Measurements from ENCODE around the gene HLCS.
A peak's percentile ranks its signal among the peaks of the same experiment; 100 is the strongest.

Gene HLCS

GRCh38 chr21:36966821-36967768, 626 bp upstream of the HLCS start:
- H3K27ac ChIP-seq (ENCODE audit: extremely low read depth, low read depth, low read length): peak overlapping the region; percentile 63
- peak overlapping the region; percentile 80 for H3K4me3 ChIP-seq (ENCODE audit: low read depth, low read length)
- peaks cover 8% of the 10 kb centered on the region; the same call in 1 of the 2 replicates for H3K4me1 ChIP-seq (ENCODE audit: control insufficient read depth, insufficient read depth, low read length)
- H3K9me3 ChIP-seq (ENCODE audit: control insufficient read depth, insufficient read depth, low read depth, low read length): no peaks in the 10 kb centered on the region
- ChIA-PET CTCF (interaction anchor here (0.5 to 5.2 kb wide), 8 partner anchors 9 to 150 kb away, joined by 3 to 48 read pairs (median 4); no protein-coding TSS in a partner anchor), POLR2A (interaction anchor here (0.9 to 3.1 kb wide), 6 partner anchors 9 to 26 kb away, joined by 3 to 14 read pairs (median 6); no protein-coding TSS in a partner anchor)
- H3K36me3 ChIP-seq (ENCODE audit: control insufficient read depth in 2 of 2, insufficient read depth in 1 of 2, low read length in 2 of 2): no peaks in the 10 kb centered on the region; a peak in 1 of 3 replicates
- TF ChIP-seq, protein P1, sequence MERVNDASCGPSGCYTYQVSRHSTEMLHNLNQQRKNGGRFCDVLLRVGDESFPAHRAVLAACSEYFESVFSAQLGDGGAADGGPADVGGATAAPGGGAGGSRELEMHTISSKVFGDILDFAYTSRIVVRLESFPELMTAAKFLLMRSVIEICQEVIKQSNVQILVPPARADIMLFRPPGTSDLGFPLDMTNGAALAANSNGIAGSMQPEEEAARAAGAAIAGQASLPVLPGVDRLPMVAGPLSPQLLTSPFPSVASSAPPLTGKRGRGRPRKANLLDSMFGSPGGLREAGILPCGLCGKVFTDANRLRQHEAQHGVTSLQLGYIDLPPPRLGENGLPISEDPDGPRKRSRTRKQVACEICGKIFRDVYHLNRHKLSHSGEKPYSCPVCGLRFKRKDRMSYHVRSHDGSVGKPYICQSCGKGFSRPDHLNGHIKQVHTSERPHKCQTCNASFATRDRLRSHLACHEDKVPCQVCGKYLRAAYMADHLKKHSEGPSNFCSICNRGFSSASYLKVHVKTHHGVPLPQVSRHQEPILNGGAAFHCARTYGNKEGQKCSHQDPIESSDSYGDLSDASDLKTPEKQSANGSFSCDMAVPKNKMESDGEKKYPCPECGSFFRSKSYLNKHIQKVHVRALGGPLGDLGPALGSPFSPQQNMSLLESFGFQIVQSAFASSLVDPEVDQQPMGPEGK (tag by site-specific recombination; IDR thresholded peaks at IDR 0.05): peak; percentile 78
- TF ChIP-seq ZNF449 (tag by site-specific recombination; IDR thresholded peaks at IDR 0.05): peak; percentile 37; the same call in 1 of the 2 replicates
- TF ChIP-seq, protein P2, sequence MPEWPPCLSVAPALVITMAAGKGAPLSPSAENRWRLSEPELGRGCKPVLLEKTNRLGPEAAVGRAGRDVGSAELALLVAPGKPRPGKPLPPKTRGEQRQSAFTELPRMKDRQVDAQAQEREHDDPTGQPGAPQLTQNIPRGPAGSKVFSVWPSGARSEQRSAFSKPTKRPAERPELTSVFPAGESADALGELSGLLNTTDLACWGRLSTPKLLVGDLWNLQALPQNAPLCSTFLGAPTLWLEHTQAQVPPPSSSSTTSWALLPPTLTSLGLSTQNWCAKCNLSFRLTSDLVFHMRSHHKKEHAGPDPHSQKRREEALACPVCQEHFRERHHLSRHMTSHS (tag by site-specific recombination; IDR thresholded peaks at IDR 0.05): no peak
- peak; percentile 65 for TF ChIP-seq ZNF600 (tag by site-specific recombination; IDR thresholded peaks at IDR 0.05)
- TF ChIP-seq GLI2 (tag by site-specific recombination; IDR thresholded peaks at IDR 0.05; ENCODE audit: borderline replicate concordance, low read depth): no peak
- no peak for TF ChIP-seq ZNF843 (tag by site-specific recombination; IDR thresholded peaks at IDR 0.05)
- peak; percentile 71 for TF ChIP-seq ZNF341 (tag by site-specific recombination; IDR thresholded peaks at IDR 0.05; ENCODE audit: low read depth)
- peak; percentile 36; the same call in 1 of the 2 replicates for TF ChIP-seq WT1 (tag by site-specific recombination; IDR thresholded peaks at IDR 0.05)
- TF ChIP-seq, protein P3, sequence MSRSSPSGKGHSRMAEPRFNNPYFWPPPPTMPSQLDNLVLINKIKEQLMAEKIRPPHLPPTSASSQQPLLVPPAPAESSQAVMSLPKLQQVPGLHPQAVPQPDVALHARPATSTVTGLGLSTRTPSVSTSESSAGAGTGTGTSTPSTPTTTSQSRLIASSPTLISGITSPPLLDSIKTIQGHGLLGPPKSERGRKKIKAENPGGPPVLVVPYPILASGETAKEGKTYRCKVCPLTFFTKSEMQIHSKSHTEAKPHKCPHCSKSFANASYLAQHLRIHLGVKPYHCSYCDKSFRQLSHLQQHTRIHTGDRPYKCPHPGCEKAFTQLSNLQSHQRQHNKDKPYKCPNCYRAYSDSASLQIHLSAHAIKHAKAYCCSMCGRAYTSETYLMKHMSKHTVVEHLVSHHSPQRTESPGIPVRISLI (tag by site-specific recombination; IDR thresholded peaks at IDR 0.05): no peak
- TF ChIP-seq KLF8 (tag by site-specific recombination; IDR thresholded peaks at IDR 0.05): peak; percentile 30; the same call in 1 of the 2 replicates
- no peak for TF ChIP-seq KLF9 (tag by site-specific recombination; IDR thresholded peaks at IDR 0.05; ENCODE audit: low read depth)
- TF ChIP-seq ZNF548 (tag by site-specific recombination; IDR thresholded peaks at IDR 0.05): no peak
- peak; percentile 19; the same call in 1 of the 2 replicates for TF ChIP-seq ZBTB20 (tag by site-specific recombination; IDR thresholded peaks at IDR 0.05)
- no peak for TF ChIP-seq ZNF621 (tag by site-specific recombination; IDR thresholded peaks at IDR 0.05)
- TF ChIP-seq ZNF530 (tag by site-specific recombination; IDR thresholded peaks at IDR 0.05; ENCODE audit: low read depth): no peak
- TF ChIP-seq GLIS2 (tag by site-specific recombination; IDR thresholded peaks at IDR 0.05): no peak; the same call in 1 of the 2 replicates
- TF ChIP-seq SETDB1 (IDR thresholded peaks at IDR 0.05; ENCODE audit: insufficient read length, low read length): no peak
- no peak for TF ChIP-seq GLI4 (tag by site-specific recombination; IDR thresholded peaks at IDR 0.05)
- peak; percentile 80 for TF ChIP-seq ZFHX2 (tag by site-specific recombination; conservative IDR thresholded peaks at IDR 0.05)
- TF ChIP-seq SCRT2 (tag by site-specific recombination; IDR thresholded peaks at IDR 0.05): peak; percentile 35; the same call in 1 of the 2 replicates
- no peak for TF ChIP-seq TSHZ1 (tag by site-specific recombination; IDR thresholded peaks at IDR 0.05; ENCODE audit: borderline replicate concordance)
- no peak for TF ChIP-seq SCRT1 (tag by site-specific recombination; IDR thresholded peaks at IDR 0.05; ENCODE audit: borderline replicate concordance)
- TF ChIP-seq ZNF350 (tag by site-specific recombination; IDR thresholded peaks at IDR 0.05): peak; percentile 99
- TF ChIP-seq ZNF311 (tag by site-specific recombination; IDR thresholded peaks at IDR 0.05; ENCODE audit: borderline replicate concordance): no peak
- no peak for TF ChIP-seq ZSCAN23 (tag by site-specific recombination; IDR thresholded peaks at IDR 0.05)
- peak; percentile 49; the same call in 1 of the 2 replicates for TF ChIP-seq ZNF223 (tag by site-specific recombination; IDR thresholded peaks at IDR 0.05)
- no peak for TF ChIP-seq MYNN (tag by site-specific recombination; IDR thresholded peaks at IDR 0.05; ENCODE audit: borderline replicate concordance)
- peak; percentile 58; the same call in 1 of the 2 replicates for TF ChIP-seq EGR2 (tag by site-specific recombination; IDR thresholded peaks at IDR 0.05; ENCODE audit: low read depth)
